Activated T-helper 2 cell treated with anti-CD3 and anti-CD28 coated beads, Interferon-gamma antibody, Interleukin-2, Interleukin-4, amounts not matched to agents 10 μg/mL and 5 μg/mL and 100 μg/mL, durations not matched to agents 14 hours and 24 hours and 36 hours (primary cell): Measurements from ENCODE around the gene NPFF. TPM values are rescaled to one million over a fixed set of nuclear protein-coding genes. Genes with fewer than 3 reads are reported as not detected.
"Not testable (repeated sequence)": the region's sequence is repeated elsewhere in the genome, so short reads cannot be mapped to it uniquely, and the experiment has no call there.

Experiments used
- DNase-seq: peaks from one replicate; pipeline ENCODE4 v3.0.0; 2021; ENCODE audit warnings: low spot score
- H3K27ac Mint-ChIP-seq: one replicate; pipeline ENCODE4 v1.8.0; 2021; ENCODE audit warnings: mixed read lengths
- H3K27me3 Mint-ChIP-seq: one replicate; pipeline ENCODE4 v1.8.0; 2021; ENCODE audit warnings: low read depth, mixed read lengths
- H3K36me3 Mint-ChIP-seq: one replicate; pipeline ENCODE4 v1.8.0; 2021; ENCODE audit warnings: low read depth, mixed read lengths
- H3K4me1 Mint-ChIP-seq: one replicate; pipeline ENCODE4 v1.8.0; 2021; ENCODE audit warnings: low read depth, mixed read lengths
- H3K4me3 Mint-ChIP-seq: one replicate; pipeline ENCODE4 v1.8.0; 2021; ENCODE audit warnings: low read depth, mild to moderate bottlenecking, moderate library complexity, mixed read lengths
- H3K9me3 Mint-ChIP-seq: one replicate; pipeline ENCODE4 v1.8.0; 2021; ENCODE audit warnings: mixed read lengths
- intact Hi-C: fragments of 100-400 bp; cut with micrococcal nuclease; formaldehyde crosslinking; loops from one replicate; pipeline ENCODE4 v1.15.1; 2023
- total RNA-seq: library from RNA; stranded (reverse); gene quantifications from 2 replicates; pipeline ENCODE4 v1.2.3, GENCODE V29; 2022

The NPFF gene
- total RNA-seq, 1 donor from 2014 or later: not detected

GRCh38 chr12:53485955-53486735 is 21.1 kb downstream of the NPFF start:
- no peaks in the 10 kb centered on the region for H3K9me3 Mint-ChIP-seq
- intact Hi-C loops: no loop called here
- H3K27ac Mint-ChIP-seq: no peak overlapping the region
- no peaks in the 10 kb centered on the region for H3K4me1 Mint-ChIP-seq
- no peak for DNase-seq
- no peak overlapping the region for H3K4me3 Mint-ChIP-seq
- no peaks in the 10 kb centered on the region for H3K27me3 Mint-ChIP-seq
- peaks cover 55% of the 10 kb centered on the region for H3K36me3 Mint-ChIP-seq

GRCh38 chr12:53484686-53485575 is 22.4 kb downstream of the NPFF start:
- H3K4me1 Mint-ChIP-seq: no peaks in the 10 kb centered on the region
- intact Hi-C loops: no loop called here
- H3K27ac Mint-ChIP-seq: no peak overlapping the region

GRCh38 chr12:53483979-53484377 is 23.3 kb downstream of the NPFF start:
- intact Hi-C loops: no loop called here
- H3K27me3 Mint-ChIP-seq: no peaks in the 10 kb centered on the region
- H3K9me3 Mint-ChIP-seq: no peaks in the 10 kb centered on the region
- H3K36me3 Mint-ChIP-seq: peaks cover 68% of the 10 kb centered on the region
- H3K4me1 Mint-ChIP-seq: no peaks in the 10 kb centered on the region
- no peak overlapping the region for H3K4me3 Mint-ChIP-seq
- DNase-seq: no peak
- H3K27ac Mint-ChIP-seq: peak overlapping the region; percentile 36

More at GRCh38 chr12:53484686-53485575, 22.4 kb downstream of the NPFF start:
- Mint-ChIP-seq H3K36me3 (peaks cover 62% of the 10 kb centered on the region), H3K4me3 (no peak overlapping the region), H3K9me3 (no peaks in the 10 kb centered on the region), H3K27me3 (no peaks in the 10 kb centered on the region)
- DNase-seq: no peak

- Mint-ChIP-seq H3K4me1 (no peaks in the 10 kb centered on the region), H3K4me3 (no peak overlapping the region), H3K36me3 (peaks cover 73% of the 10 kb centered on the region), H3K27me3 (no peaks in the 10 kb centered on the region), H3K9me3 (no peaks in the 10 kb centered on the region), H3K27ac (peak overlapping the region; percentile 36)
- intact Hi-C loops: no loop called here
- DNase-seq: no peak
Observed at GRCh38 chr12:53483225-53483978, 23.9 kb downstream of the NPFF start.

GRCh38 chr12:53482626-53483168 is 24.6 kb downstream of the NPFF start:
- Mint-ChIP-seq H3K27ac (no peak overlapping the region), H3K36me3 (peaks cover 78% of the 10 kb centered on the region), H3K27me3 (no peaks in the 10 kb centered on the region), H3K9me3 (no peaks in the 10 kb centered on the region), H3K4me1 (no peaks in the 10 kb centered on the region), H3K4me3 (no peak overlapping the region)
- DNase-seq: no peak
- intact Hi-C loops: no loop called here

GRCh38 chr12:53481939-53482586 is 25.2 kb downstream of the NPFF start:
- Mint-ChIP-seq H3K27ac (no peak overlapping the region), H3K4me1 (no peaks in the 10 kb centered on the region), H3K27me3 (no peaks in the 10 kb centered on the region), H3K36me3 (peaks cover 78% of the 10 kb centered on the region), H3K9me3 (no peaks in the 10 kb centered on the region), H3K4me3 (no peak overlapping the region)
- intact Hi-C loops: no loop called here
- no peak for DNase-seq

- intact Hi-C loops, H3K27ac Mint-ChIP-seq, H3K27me3 Mint-ChIP-seq, H3K9me3 Mint-ChIP-seq, DNase-seq, H3K4me3 Mint-ChIP-seq, H3K4me1 Mint-ChIP-seq: not testable (repeated sequence)
- H3K36me3 Mint-ChIP-seq: peaks cover 84% of the 10 kb centered on the region
Observed at GRCh38 chr12:53481458-53481857, 25.8 kb downstream of the NPFF start.

- H3K4me1 Mint-ChIP-seq: peaks cover 5% of the 10 kb centered on the region
- no peak overlapping the region for H3K4me3 Mint-ChIP-seq
- no peaks in the 10 kb centered on the region for H3K27me3 Mint-ChIP-seq
- H3K9me3 Mint-ChIP-seq: no peaks in the 10 kb centered on the region
- H3K27ac Mint-ChIP-seq: no peak overlapping the region
- DNase-seq: no peak
- H3K36me3 Mint-ChIP-seq: peaks cover 84% of the 10 kb centered on the region
- intact Hi-C loops: no loop called here
Observed at GRCh38 chr12:53480491-53481442, 26.5 kb downstream of the NPFF start.

GRCh38 chr12:53479331-53479730 is 28.0 kb downstream of the NPFF start:
- H3K36me3 Mint-ChIP-seq: peaks cover 86% of the 10 kb centered on the region

GRCh38 chr12:53478865-53479264 is 28.4 kb downstream of the NPFF start:
- no peaks in the 10 kb centered on the region for H3K9me3 Mint-ChIP-seq
- no peak for DNase-seq
- peaks cover 18% of the 10 kb centered on the region for H3K4me1 Mint-ChIP-seq
- intact Hi-C loops: loop anchor here (2.0 kb wide), 1 partner anchor 14 kb away; no protein-coding TSS in a partner anchor
- peaks cover 86% of the 10 kb centered on the region for H3K36me3 Mint-ChIP-seq
- H3K27ac Mint-ChIP-seq: no peak overlapping the region
- H3K27me3 Mint-ChIP-seq: no peaks in the 10 kb centered on the region
- no peak overlapping the region for H3K4me3 Mint-ChIP-seq

More at GRCh38 chr12:53479331-53479730, 28.0 kb downstream of the NPFF start:
- no peak overlapping the region for H3K4me3 Mint-ChIP-seq
- H3K4me1 Mint-ChIP-seq: peaks cover 14% of the 10 kb centered on the region
- DNase-seq: no peak
- no peaks in the 10 kb centered on the region for H3K27me3 Mint-ChIP-seq
- no peak overlapping the region for H3K27ac Mint-ChIP-seq
- H3K9me3 Mint-ChIP-seq: no peaks in the 10 kb centered on the region
- intact Hi-C loops: loop anchor here (2.0 kb wide), 1 partner anchor 13 kb away; no protein-coding TSS in a partner anchor

- Mint-ChIP-seq H3K9me3 (no peaks in the 10 kb centered on the region), H3K27ac (no peak overlapping the region), H3K4me3 (no peak overlapping the region), H3K36me3 (peaks cover 85% of the 10 kb centered on the region), H3K27me3 (no peaks in the 10 kb centered on the region), H3K4me1 (peaks cover 34% of the 10 kb centered on the region)
- intact Hi-C loops: no loop called here
- no peak for DNase-seq
Observed at GRCh38 chr12:53476769-53477209, 30.5 kb downstream of the NPFF start.
